T-helper 2 cell treated with Interferon-gamma antibody and Interleukin-4, amounts not matched to agents 5 μg/mL and 100 μg/mL, for 36 hours (primary cell): ENCODE results near the gene ENOSF1.

Experiments
- DNase-seq: peaks from one replicate; pipeline ENCODE4 v3.0.0; 2021; ENCODE audit warnings: low spot score
- H3K27ac Mint-ChIP-seq: one replicate; pipeline ENCODE4 v1.8.0; 2021; ENCODE audit warnings: mild to moderate bottlenecking, mixed read lengths
- H3K27me3 Mint-ChIP-seq: one replicate; pipeline ENCODE4 v1.8.0; 2021; ENCODE audit warnings: low read depth, mixed read lengths
- H3K36me3 Mint-ChIP-seq: one replicate; pipeline ENCODE4 v1.8.0; 2021; ENCODE audit warnings: low read depth, mixed read lengths
- H3K4me1 Mint-ChIP-seq: one replicate; pipeline ENCODE4 v1.8.0; 2021; ENCODE audit warnings: low read depth, mixed read lengths
- H3K4me3 Mint-ChIP-seq: one replicate; pipeline ENCODE4 v1.8.0; 2022; ENCODE audit warnings: mild to moderate bottlenecking, moderate library complexity, mixed read lengths
- H3K9me3 Mint-ChIP-seq: one replicate; pipeline ENCODE4 v1.8.0; 2021; ENCODE audit warnings: mixed read lengths

Gene ENOSF1

GRCh38 chr18:627231-627630, 85.2 kb downstream of the ENOSF1 start:
- Mint-ChIP-seq H3K4me1 (peaks cover 2% of the 10 kb centered on the region), H3K27me3 (peaks cover 18% of the 10 kb centered on the region), H3K36me3 (no peaks in the 10 kb centered on the region), H3K9me3 (no peaks in the 10 kb centered on the region), H3K4me3 (no peak overlapping the region), H3K27ac (no peak overlapping the region)
- no peak for DNase-seq

- H3K9me3 Mint-ChIP-seq: no peaks in the 10 kb centered on the region
- H3K27me3 Mint-ChIP-seq: peaks cover 38% of the 10 kb centered on the region
- no peak overlapping the region for H3K27ac Mint-ChIP-seq
- no peaks in the 10 kb centered on the region for H3K36me3 Mint-ChIP-seq
- peaks cover 2% of the 10 kb centered on the region for H3K4me1 Mint-ChIP-seq
- H3K4me3 Mint-ChIP-seq: no peak overlapping the region
- peak; percentile 28 for DNase-seq
Measured at GRCh38 chr18:623761-624620, 88.4 kb downstream of the ENOSF1 start.

GRCh38 chr18:622289-622688, 90.1 kb downstream of the ENOSF1 start:
- no peaks in the 10 kb centered on the region for H3K9me3 Mint-ChIP-seq
- no peak overlapping the region for H3K27ac Mint-ChIP-seq
- no peak for DNase-seq
- peaks cover 2% of the 10 kb centered on the region for H3K4me1 Mint-ChIP-seq
- H3K4me3 Mint-ChIP-seq: no peak overlapping the region
- no peaks in the 10 kb centered on the region for H3K36me3 Mint-ChIP-seq
- peaks cover 42% of the 10 kb centered on the region for H3K27me3 Mint-ChIP-seq

- H3K27ac Mint-ChIP-seq: no peak overlapping the region
- peaks cover 41% of the 10 kb centered on the region for H3K27me3 Mint-ChIP-seq
- DNase-seq: no peak
- H3K4me1 Mint-ChIP-seq: peaks cover 2% of the 10 kb centered on the region
- H3K36me3 Mint-ChIP-seq: no peaks in the 10 kb centered on the region
- H3K9me3 Mint-ChIP-seq: no peaks in the 10 kb centered on the region
- no peak overlapping the region for H3K4me3 Mint-ChIP-seq
Measured at GRCh38 chr18:621291-622043, 91.0 kb downstream of the ENOSF1 start.
